Right kidney (tissue), 1 donor: ENCODE measurements around the gene NBAS.
"Not testable (repeated sequence)": the region's sequence is repeated elsewhere in the genome, so short reads cannot be mapped to it uniquely, and the experiment has no call there.

Experiments used
- DNase-seq: peaks from one replicate; pipeline ENCODE4 v3.0.0-alpha.2; 2016

The NBAS gene

DNA sequence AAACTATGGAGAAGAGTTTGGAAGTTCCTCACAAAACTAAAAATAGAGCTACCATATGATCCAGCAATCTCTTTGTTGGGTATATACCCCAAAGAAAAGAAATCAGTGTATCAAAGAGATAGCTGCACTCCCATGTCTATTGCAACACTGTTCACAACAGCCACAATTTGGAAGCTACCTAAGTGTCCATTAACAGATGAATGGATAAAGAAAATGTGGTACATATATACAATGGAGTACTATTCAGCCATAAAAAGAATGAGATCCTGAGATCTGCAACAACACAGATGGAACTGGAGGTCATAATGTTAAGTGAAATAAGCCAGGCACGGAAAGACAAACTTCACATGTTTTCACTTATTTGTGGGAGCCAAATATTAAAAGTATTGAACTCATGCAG is 350.6 kb downstream of the NBAS start:
- not testable (repeated sequence) for DNase-seq

- DNase-seq, result no peak
These were observed 354.7 kb downstream of the NBAS start for GRCh38 chr2:15206419-15206818.

- no peak for DNase-seq
These were observed 355.6 kb downstream of the NBAS start for GRCh38 chr2:15205562-15205961.

DNA sequence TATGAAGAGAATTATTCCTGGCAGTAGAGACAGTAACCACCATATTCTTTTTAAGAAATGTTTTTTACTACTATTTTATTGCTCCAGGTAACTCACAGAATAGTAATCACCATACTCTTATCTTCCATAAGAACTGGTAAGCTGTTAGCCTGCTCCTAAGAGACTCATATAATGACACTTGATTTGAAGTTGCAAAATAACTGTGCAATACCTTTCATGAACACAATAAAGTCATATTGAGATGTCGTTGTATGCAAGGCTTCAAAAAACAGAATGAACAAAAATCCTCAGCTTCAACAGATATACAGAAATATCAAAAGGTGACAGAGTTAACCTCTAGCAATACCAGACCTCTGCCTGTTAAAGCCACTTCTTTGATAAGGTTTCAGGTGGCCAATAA is 360.1 kb downstream of the NBAS start:
- DNase-seq, result no peak

DNA sequence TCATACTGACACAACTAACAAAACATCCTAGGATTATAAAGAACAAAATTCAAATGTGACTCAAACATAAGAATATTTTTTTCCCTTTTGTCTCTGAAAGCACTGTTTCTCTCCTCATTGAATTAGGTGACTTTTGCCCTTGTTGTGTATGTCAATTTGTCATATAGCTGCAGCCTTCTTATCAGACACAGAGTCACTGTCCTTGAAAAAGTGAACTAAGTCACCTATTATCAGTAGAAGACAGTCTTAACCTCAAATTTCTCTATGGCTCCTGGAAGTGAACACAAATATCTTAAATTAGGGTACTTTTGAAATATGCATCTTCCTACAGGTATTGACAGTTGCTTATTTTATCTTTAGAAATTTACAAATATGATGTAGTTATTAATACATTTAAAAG is 360.6 kb downstream of the NBAS start:
- no peak for DNase-seq

DNA sequence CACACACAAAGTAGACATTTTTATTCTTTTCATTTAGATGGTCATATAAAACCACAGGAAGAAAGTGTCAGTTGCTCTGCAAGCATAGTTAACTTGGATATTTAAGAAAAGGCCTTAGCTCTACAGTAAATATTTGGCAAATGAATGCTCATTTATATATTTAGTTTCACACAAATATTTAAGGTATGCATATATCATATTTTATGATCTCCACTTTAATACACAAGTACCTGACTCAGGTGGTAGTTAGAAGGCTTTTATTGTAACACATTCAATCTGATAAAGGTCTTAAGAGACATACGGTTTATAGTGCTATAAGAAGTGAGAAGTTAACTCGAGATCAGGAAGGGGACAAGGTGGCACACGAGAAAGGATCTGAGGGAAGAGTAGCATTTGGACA is 363.1 kb downstream of the NBAS start:
- no peak for DNase-seq

- no peak for DNase-seq
These were observed 365.3 kb downstream of the NBAS start for GRCh38 chr2:15195813-15196212.

GRCh38 chr2:15191789-15192188 is 369.3 kb downstream of the NBAS start:
- no peak for DNase-seq

- no peak for DNase-seq
These were observed 371.9 kb downstream of the NBAS start for GRCh38 chr2:15189216-15189615.

DNA sequence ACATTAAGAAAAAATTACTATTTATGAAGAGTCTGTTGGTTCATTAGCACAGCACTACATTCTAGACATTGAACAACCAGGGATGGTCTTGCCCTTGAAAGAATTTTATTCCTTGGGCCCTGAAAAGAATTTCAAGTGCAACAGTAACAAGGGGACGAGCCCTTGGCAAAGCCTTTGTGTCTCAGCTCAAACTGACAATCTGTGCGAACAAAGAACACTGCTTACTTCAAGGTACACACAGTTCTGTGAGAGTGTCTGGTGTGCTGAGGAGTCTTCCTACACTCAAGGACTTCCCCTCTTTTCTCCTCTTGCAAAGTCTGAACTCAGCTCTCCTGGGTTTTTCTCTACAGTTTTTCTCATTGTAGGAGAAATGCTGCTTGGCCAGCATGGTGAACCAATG is 373.4 kb downstream of the NBAS start:
- DNase-seq, result no peak

DNA sequence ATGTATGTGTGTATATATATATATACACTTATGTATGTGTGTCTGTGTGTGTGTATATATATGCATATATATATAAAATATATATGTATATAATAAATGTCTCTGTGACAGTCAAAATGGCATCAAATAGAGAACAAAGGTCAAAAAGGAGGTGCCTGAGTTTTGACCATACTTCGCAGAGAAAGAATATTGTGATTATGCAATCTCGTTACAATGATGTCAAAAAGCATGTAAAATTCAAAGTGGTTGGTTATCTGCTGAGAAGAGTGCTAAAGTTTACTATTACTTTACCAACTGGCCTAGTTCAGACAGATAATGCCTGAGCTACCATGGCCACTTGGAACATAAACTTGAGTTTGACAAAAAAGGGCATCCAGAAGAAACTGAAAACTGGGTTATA is 375.0 kb downstream of the NBAS start:
- DNase-seq, result no peak

DNA sequence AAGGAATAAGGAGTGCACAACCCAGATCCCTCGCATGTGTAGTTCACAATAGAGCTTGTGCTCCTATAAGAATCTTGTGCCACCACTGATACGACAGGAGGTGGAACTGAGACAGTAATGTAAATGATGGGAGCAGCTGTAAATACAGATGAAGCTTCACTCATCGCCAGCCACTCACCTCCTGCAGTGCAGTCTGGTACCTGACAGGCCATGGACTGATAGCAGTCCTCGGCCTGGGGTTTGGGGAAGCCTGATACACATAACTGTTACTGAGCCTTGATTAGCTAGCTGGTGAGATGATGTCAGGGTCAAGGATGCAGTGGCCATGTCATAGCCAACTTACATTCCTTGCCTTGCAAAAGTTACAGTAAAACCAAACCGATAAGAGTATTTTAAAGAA is 376.6 kb downstream of the NBAS start:
- DNase-seq, result no peak

GRCh38 chr2:15182275-15182674 is 378.9 kb downstream of the NBAS start:
- DNase-seq, result no peak

- DNase-seq, result no peak
These were observed 379.9 kb downstream of the NBAS start for GRCh38 chr2:15181092-15181745.

- DNase-seq, result no peak
These were observed 380.8 kb downstream of the NBAS start for GRCh38 chr2:15180379-15180778.

DNA sequence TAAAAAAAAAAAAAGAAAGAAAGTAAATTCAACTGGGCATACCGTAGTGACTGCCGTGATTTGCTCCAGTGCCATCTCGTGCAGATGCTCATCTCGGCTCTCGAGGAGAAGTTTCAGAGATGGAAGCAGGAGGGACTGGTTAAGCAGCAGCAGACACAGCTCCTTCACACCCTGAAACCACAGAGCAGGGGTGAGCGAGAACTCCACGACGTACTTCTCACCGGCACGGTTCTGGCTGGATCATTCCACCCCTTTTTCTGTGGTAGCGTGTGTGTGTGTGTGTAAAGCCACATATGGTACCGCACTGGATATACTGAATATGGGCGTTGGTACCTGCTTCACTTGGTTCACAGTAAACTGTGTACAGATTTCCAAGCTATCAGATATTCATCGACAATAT is 382.2 kb downstream of the NBAS start:
- DNase-seq, result no peak

- no peak for DNase-seq
These were observed 384.0 kb downstream of the NBAS start for GRCh38 chr2:15177103-15177502.

- no peak for DNase-seq
These were observed 384.5 kb downstream of the NBAS start for GRCh38 chr2:15176604-15177003.

- DNase-seq, result no peak
These were observed 386.6 kb downstream of the NBAS start for GRCh38 chr2:15174567-15174966.

DNA sequence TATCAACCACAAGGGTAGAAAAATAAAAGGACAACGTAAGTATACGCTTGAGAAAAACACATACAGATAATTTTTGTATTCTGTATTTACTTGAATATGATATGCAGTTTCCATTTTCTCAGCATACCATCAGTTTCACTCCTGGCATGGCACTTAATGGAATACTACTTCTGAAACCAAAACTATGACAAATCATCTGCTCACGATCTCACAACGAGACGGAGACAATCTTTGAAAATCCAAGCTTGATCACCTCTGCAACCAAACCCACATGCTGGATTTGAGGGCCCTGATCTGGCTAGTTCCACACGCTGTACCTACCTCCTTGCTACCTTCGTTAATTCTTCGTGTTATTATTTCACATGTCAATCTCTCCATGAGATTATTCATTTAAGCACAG is 387.6 kb downstream of the NBAS start:
- DNase-seq, result no peak

DNA sequence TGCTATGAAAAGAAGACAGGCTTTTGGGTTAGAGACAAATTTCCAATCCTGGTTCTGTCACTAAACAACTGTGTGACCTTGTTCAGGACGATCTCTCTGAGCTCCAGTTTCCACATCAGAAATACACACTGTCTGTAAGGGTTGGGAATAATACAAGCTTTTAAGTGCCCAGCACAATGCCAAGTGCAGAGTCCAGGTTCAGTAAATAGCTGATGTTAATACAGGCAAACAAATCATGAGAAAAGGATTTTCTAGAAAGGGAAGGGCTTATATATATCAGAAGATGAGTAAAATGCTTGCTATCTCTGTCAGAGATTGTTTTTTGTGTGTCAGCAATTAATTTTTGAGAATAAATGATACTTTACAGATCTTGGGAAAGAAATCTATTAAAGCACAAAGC is 388.3 kb downstream of the NBAS start:
- no peak for DNase-seq

DNA sequence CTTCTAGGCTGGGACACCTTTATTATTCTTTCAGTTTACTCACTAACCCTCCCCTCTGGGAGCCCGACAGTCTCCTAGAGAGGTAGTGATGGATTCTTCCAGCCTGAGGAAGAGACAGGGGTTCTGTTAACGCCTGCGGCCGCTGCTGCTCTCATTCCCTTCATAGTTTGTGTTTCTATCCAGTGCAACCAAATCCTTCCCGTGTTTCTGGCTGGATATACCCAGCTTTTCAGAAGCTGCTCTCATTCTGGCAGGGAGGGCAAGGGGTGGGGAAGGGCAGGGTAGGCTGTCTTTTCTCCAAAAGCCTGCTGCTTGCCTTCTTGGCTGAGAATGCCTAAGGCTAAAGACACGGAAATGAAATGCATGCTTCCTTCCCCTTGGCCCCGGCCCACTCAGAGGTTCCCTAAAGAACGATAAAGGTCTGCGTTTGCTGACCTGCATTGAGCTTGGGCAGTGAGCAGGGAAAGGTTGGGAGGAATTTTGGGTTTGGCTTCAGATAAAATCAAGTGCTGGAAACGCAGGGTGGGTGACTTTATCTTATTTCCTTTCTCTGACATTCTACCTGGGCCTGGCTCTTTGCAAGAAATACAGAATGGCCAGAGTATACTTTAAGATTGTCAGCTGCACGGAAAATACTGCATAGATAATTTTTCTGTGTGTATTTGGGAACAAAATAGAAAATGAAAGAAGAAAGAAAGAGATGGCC is 390.9 kb downstream of the NBAS start:
- no peak for DNase-seq

DNA sequence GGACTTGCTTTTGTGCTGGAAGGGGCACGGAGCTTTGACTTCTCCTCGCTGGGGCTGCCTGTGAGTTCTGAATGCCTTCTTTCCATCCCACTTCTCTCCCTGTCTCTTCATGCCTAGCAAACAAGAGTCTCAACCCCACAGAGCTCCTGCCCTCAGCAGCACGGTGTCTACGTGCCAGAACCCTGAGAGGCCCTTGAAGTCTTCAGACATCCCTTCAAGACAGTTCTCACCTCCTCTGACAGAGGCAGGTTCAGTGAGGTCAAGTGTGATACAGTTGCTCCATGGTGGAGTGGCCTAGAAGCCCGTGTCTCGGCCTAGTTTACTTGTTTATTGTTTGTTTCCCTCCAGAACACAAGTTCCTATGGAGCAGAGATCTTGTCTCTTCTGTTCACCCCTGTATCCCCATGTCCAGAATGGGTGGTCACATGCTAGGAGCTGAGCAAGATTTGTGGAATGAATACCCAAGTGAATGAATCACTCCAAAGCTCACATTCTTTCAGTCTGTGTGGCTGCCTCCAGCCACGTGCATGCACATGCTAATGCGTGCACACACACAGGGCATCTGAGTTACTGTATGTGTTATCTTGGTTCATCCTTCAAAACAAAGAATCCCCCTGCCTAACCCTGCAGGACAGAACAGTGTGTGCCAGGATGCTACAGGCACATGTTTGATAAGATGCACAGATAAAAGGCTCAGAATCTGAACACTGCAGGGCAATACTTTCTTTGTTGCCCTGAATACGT is 391.6 kb downstream of the NBAS start:
- DNase-seq, result no peak

- DNase-seq, result no peak
These were observed 393.0 kb downstream of the NBAS start for GRCh38 chr2:15168116-15168515.
